Neural crest cell (in vitro differentiated cells): ENCODE results near the gene FBRSL1. TPM values are rescaled to one million over a fixed set of nuclear protein-coding genes. Genes with fewer than 3 reads are reported as not detected.

ENCODE experiments used
- DNase-seq: peaks from one replicate; pipeline ENCODE4 v3.0.0; 2021; ENCODE audit warnings: low read depth, mixed read lengths, low spot score
- H3K27ac Mint-ChIP-seq: one replicate; pipeline ENCODE4 v1.8.0; 2021; ENCODE audit warnings: mild to moderate bottlenecking, mixed read lengths; ENCODE audit not compliant: unreplicated experiment
- H3K27me3 Mint-ChIP-seq: 2 replicates; pipeline ENCODE4 v1.8.0; 2021; ENCODE audit warnings: low read depth, mild to moderate bottlenecking, mixed read lengths
- H3K36me3 Mint-ChIP-seq: 2 replicates; pipeline ENCODE4 v1.8.0; 2021; ENCODE audit warnings: low read depth, mild to moderate bottlenecking, mixed read lengths
- H3K4me1 Mint-ChIP-seq: 2 replicates; pipeline ENCODE4 v1.8.0; 2021; ENCODE audit warnings: mixed read lengths
- H3K4me3 Mint-ChIP-seq: one replicate; pipeline ENCODE4 v1.8.0; 2021; ENCODE audit warnings: mild to moderate bottlenecking, mixed read lengths
- H3K9me3 Mint-ChIP-seq: 2 replicates; pipeline ENCODE4 v1.8.0; 2021; ENCODE audit warnings: mixed read lengths
- total RNA-seq: library from RNA; stranded (reverse); gene quantifications from 2 replicates; pipeline ENCODE4 v1.2.1, GENCODE V29; 2021
- TF ChIP-seq, protein P1 (sequence below): fragments of 200-600 bp; sonication (generic); conservative IDR thresholded peaks from 2 replicates; pipeline ENCODE4 v1.5.0; 2021; ENCODE audit warnings: antibody characterized with exemption, mild to moderate bottlenecking

The FBRSL1 gene
- total RNA-seq, 1 donor from 2014 or later: 118 TPM

DNA sequence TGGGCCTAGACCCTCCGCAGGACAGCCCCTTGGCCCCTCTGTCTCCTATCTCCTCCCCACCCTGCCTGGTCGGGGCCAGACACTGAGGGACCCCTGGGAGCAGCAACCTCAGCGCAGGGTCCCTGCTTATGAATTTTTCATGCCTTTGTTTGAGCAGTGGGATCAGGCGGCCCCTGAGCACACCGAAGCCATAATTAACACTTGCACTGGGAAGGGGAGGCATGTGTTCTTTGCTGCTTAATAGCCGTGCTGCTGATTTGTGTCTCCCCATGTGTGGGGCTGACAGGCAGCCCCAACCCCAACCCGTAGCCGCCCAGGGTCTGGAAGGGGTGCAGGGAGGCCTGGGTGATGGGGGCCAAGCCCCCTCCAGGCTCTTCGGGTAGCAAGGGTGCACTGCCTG, 52.7 kb downstream of the FBRSL1 start:
- Mint-ChIP-seq H3K9me3 (no peaks in the 10 kb centered on the region), H3K36me3 (peaks cover 3% of the 10 kb centered on the region), H3K4me1 (peaks cover 9% of the 10 kb centered on the region), H3K27ac (no peak overlapping the region), H3K4me3 (peak overlapping the region; percentile 23), H3K27me3 (peaks cover 8% of the 10 kb centered on the region)
- DNase-seq: no peak
- TF ChIP-seq, protein P1, sequence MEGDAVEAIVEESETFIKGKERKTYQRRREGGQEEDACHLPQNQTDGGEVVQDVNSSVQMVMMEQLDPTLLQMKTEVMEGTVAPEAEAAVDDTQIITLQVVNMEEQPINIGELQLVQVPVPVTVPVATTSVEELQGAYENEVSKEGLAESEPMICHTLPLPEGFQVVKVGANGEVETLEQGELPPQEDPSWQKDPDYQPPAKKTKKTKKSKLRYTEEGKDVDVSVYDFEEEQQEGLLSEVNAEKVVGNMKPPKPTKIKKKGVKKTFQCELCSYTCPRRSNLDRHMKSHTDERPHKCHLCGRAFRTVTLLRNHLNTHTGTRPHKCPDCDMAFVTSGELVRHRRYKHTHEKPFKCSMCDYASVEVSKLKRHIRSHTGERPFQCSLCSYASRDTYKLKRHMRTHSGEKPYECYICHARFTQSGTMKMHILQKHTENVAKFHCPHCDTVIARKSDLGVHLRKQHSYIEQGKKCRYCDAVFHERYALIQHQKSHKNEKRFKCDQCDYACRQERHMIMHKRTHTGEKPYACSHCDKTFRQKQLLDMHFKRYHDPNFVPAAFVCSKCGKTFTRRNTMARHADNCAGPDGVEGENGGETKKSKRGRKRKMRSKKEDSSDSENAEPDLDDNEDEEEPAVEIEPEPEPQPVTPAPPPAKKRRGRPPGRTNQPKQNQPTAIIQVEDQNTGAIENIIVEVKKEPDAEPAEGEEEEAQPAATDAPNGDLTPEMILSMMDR: no peak

DNA sequence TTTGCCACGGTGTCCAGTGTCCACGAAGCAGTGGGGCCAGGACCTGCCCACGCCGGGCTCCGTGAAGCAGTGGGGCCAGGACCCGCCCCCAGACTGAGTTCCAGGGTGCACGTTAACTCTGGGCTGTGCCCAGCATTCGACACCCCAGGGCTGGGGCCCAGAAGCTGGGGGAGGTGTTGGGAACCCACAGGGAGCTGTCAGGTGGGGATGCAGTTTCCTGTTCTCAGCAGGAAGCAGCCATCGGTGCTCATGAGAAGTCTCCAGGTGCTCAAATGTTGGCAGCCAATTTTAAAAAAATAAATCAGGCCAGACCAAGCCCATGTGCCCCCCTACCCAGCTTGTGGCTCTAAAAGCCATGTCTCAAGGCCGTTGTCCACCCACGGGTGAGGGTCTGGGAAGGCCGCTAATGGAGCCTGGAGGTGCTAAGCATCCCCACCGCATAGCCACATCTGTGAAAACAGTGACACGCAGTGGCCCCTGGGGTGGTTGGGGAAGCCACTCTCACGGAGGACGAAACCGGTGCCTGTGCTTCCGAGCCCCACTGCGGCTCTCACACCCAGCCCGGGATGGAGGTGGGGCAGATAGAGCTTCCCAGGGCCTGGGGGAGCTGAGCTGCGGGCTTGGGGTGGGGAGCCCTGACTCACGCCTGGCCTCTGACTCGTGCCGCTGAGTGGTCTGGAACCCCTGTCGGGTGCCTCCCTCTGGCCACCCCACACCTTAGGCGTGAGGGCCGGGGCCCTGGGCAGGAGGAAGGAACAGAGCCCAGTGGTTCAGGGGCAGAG, 53.5 kb downstream of the FBRSL1 start:
- Mint-ChIP-seq H3K9me3 (no peaks in the 10 kb centered on the region), H3K4me3 (no peak overlapping the region)
- no peak for DNase-seq

DNA sequence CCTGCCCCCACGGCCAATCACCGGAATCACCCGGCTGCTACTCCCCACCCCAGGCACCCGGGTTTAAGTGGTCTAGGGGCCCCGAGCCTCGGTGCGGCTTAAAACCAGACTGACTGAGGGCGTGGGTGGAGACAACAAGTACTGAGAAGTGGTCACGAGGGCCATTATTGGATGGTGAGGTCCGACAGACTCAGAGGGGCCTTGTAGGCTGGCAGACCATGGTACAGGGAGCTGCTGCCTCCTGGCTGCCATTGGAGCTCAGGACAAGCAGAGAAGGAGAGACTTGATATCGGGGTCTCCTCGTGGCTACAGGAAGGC, 54.1 kb downstream of the FBRSL1 start:
- Mint-ChIP-seq H3K36me3 (peaks cover 3% of the 10 kb centered on the region), H3K27ac (no peak overlapping the region), H3K4me1 (peaks cover 9% of the 10 kb centered on the region), H3K4me3 (no peak overlapping the region), H3K9me3 (no peaks in the 10 kb centered on the region), H3K27me3 (peaks cover 8% of the 10 kb centered on the region)
- DNase-seq: no peak
- TF ChIP-seq, protein P1: no peak

More for the DNA sequence above, 53.5 kb downstream of the FBRSL1 start:
- Mint-ChIP-seq H3K4me1 (peaks cover 9% of the 10 kb centered on the region), H3K27ac (no peak overlapping the region), H3K27me3 (peaks cover 8% of the 10 kb centered on the region), H3K36me3 (peaks cover 3% of the 10 kb centered on the region)
- TF ChIP-seq, protein P1: no peak

DNA sequence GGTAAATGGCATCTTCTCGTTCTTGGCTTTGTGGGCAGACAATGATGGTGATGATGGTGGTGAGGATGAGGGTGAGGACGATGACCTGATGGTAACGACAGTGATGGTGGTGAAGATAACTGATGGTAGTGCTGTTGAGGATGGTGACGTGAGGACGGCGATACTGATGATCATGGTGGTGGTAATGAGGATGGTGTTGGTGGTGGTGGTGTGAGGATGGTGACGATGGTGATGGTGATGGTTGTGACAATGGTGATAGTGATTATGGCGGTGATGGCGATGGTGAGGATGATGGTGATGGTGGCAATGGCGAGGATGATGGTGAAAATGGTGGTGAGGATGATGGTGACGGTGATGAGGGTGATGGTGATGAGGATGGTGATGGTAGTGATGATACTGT, 54.5 kb downstream of the FBRSL1 start:
- no peaks in the 10 kb centered on the region for H3K9me3 Mint-ChIP-seq
- TF ChIP-seq, protein P1: no peak
- peaks cover 3% of the 10 kb centered on the region for H3K36me3 Mint-ChIP-seq
- H3K4me3 Mint-ChIP-seq: peak overlapping the region; percentile 0
- H3K27ac Mint-ChIP-seq: no peak overlapping the region
- peaks cover 9% of the 10 kb centered on the region for H3K4me1 Mint-ChIP-seq
- peaks cover 8% of the 10 kb centered on the region for H3K27me3 Mint-ChIP-seq
- no peak for DNase-seq

DNA sequence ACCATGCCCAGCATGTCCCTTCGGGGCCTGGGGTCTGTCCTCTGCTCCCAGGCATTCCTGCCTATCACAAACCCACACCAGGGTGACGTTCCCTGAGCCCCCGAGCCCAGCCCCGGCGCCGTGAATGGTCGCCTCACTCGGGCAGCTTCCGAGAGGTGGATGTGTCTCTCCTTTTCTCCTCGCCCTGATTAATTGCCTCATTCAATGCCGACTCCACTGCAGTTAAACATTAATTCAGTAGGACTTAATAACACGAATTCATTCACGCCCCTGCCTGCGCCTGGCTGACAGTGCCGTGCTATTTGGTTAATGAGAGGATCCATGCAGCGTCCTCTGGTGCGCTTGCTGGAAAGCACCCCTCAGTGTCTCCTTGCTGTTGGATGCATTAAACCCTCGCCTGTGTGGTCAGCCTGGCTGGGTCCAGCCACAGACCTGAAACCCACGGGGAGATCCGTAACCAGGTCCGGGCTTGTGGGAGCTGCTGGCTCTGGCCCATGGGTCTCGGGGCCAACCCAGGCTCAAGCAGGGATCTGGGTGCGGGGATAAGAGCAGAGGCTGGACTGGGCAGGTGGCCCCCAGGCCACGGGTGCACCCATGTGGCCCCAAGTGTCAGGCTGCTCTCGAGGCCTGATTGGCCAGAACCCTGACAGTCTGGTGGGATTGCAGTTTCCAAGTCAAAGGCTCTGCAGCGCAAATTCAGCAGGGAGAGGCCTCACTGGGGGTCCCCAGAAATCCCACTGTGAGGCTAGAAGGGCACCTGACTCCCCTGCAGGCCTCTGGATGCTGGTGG, 55.4 kb downstream of the FBRSL1 start:
- DNase-seq: no peak
- TF ChIP-seq, protein P1: no peak

More for the DNA sequence above, 55.4 kb downstream of the FBRSL1 start:
- H3K4me1 Mint-ChIP-seq: peaks cover 11% of the 10 kb centered on the region
- no peaks in the 10 kb centered on the region for H3K9me3 Mint-ChIP-seq
- no peak overlapping the region for H3K27ac Mint-ChIP-seq
- H3K27me3 Mint-ChIP-seq: peaks cover 15% of the 10 kb centered on the region
- peaks cover 3% of the 10 kb centered on the region for H3K36me3 Mint-ChIP-seq
- H3K4me3 Mint-ChIP-seq: no peak overlapping the region
